Upper lobe of right lung (tissue), 1 donor: Measurements from ENCODE around the gene OPTC. TPM values are rescaled to one million over a fixed set of nuclear protein-coding genes. Genes with fewer than 3 reads are reported as not detected.
A peak's percentile ranks its signal among the peaks of the same experiment; 100 is the strongest.

ENCODE experiments used
- ATAC-seq: fragments of 200-7000 bp; cut with Tn5 transposase; one replicate; pipeline ENCODE4 v1.9.1; 2020; ENCODE audit warnings: mild to moderate bottlenecking, moderate library complexity
- DNase-seq: peaks from one replicate; pipeline ENCODE4 v3.0.0-alpha.2; 2020
- H3K27ac ChIP-seq: fragments of 200-600 bp; one replicate; pipeline ENCODE4 v1.8.0; 2022
- H3K27me3 ChIP-seq: fragments of 200-600 bp; one replicate; pipeline ENCODE4 v1.8.0; 2022; ENCODE audit warnings: mild to moderate bottlenecking
- H3K36me3 ChIP-seq: fragments of 200-600 bp; one replicate; pipeline ENCODE4 v1.8.0; 2022
- H3K4me1 ChIP-seq: fragments of 200-600 bp; one replicate; pipeline ENCODE4 v1.8.0; 2022
- H3K4me3 ChIP-seq: fragments of 200-600 bp; one replicate; pipeline ENCODE4 v1.8.0; 2022; ENCODE audit warnings: mild to moderate bottlenecking
- H3K9me3 ChIP-seq: fragments of 200-600 bp; one replicate; pipeline ENCODE4 v1.8.0; 2022
- CTCF ChIP-seq: fragments of 200-600 bp; IDR thresholded peaks from one replicate; pipeline ENCODE4 v1.8.0; 2022; ENCODE audit warnings: antibody characterized with exemption
- intact Hi-C: fragments of 100-400 bp; cut with DNase I; formaldehyde crosslinking; loops from one replicate; pipeline ENCODE4 v1.11.0; 2022
- total RNA-seq: library from RNA; stranded (reverse); fragmentation: NEBNext Ultra II Directional; extraction: Animal tissue kit (Norgen Biotek cat#: 25700); gene quantifications from one replicate; pipeline ENCODE4 v1.2.1, GENCODE V29; 2021
- donor health status: DM: no; HTN: yes; CAD: no; lungs with severe emphysema.

Gene OPTC
- total RNA-seq, 1 donor from 2014 or later: not detected

- TF ChIP-seq CTCF: no peak
- H3K4me3 ChIP-seq: peak overlapping the region; percentile 46
- intact Hi-C loops: loop anchor here (10.0 kb wide), 1 partner anchor 206 kb away; no protein-coding TSS in a partner anchor
- H3K9me3 ChIP-seq: no peaks in the 10 kb centered on the region
- H3K4me1 ChIP-seq: peaks cover 19% of the 10 kb centered on the region
- peaks cover 7% of the 10 kb centered on the region for H3K36me3 ChIP-seq
- DNase-seq: no peak
- no peak for ATAC-seq
- peak overlapping the region; percentile 60 for H3K27ac ChIP-seq
- H3K27me3 ChIP-seq: no peaks in the 10 kb centered on the region
These were observed 12.8 kb upstream of the OPTC start for GRCh38 chr1:203481196-203481595.

- H3K4me1 ChIP-seq: peaks cover 9% of the 10 kb centered on the region
- peaks cover 13% of the 10 kb centered on the region for H3K36me3 ChIP-seq
- no peaks in the 10 kb centered on the region for H3K9me3 ChIP-seq
- no peak for DNase-seq
- peak overlapping the region; percentile 39 for H3K4me3 ChIP-seq
- H3K27ac ChIP-seq: peak overlapping the region; percentile 64
- intact Hi-C loops: loop anchor here (10.0 kb wide), 1 partner anchor 212 kb away; no protein-coding TSS in a partner anchor
- ATAC-seq: no peak
- no peak for TF ChIP-seq CTCF
- no peaks in the 10 kb centered on the region for H3K27me3 ChIP-seq
These were observed 7.2 kb upstream of the OPTC start for GRCh38 chr1:203486618-203487370.

GRCh38 chr1:203488539-203488938, 5.4 kb upstream of the OPTC start:
- intact Hi-C loops: loop anchor here (10.0 kb wide), 1 partner anchor 214 kb away; no protein-coding TSS in a partner anchor
- H3K27me3 ChIP-seq: no peaks in the 10 kb centered on the region
- H3K4me1 ChIP-seq: peaks cover 9% of the 10 kb centered on the region
- peaks cover 13% of the 10 kb centered on the region for H3K36me3 ChIP-seq
- no peak overlapping the region for H3K4me3 ChIP-seq
- TF ChIP-seq CTCF: no peak
- H3K9me3 ChIP-seq: no peaks in the 10 kb centered on the region
- ATAC-seq: no peak
- DNase-seq: no peak
- H3K27ac ChIP-seq: no peak overlapping the region

GRCh38 chr1:203490607-203491006, 3.3 kb upstream of the OPTC start:
- no peak for TF ChIP-seq CTCF

GRCh38 chr1:203491664-203492063, 2.3 kb upstream of the OPTC start:
- Histone ChIP-seq H3K4me1 (peaks cover 9% of the 10 kb centered on the region), H3K4me3 (no peak overlapping the region), H3K27me3 (no peaks in the 10 kb centered on the region), H3K36me3 (peaks cover 1% of the 10 kb centered on the region), H3K27ac (no peak overlapping the region), H3K9me3 (no peaks in the 10 kb centered on the region)
- intact Hi-C loops: loop anchor here (5.0 kb wide), 1 partner anchor 149 kb away; no protein-coding TSS in a partner anchor
- ATAC-seq (no peak), DNase-seq (no peak)
- no peak for TF ChIP-seq CTCF

More at GRCh38 chr1:203490607-203491006, 3.3 kb upstream of the OPTC start:
- intact Hi-C loops: loop anchor here (5.0 kb wide), 1 partner anchor 148 kb away; no protein-coding TSS in a partner anchor
- no peak overlapping the region for H3K27ac ChIP-seq
- no peaks in the 10 kb centered on the region for H3K9me3 ChIP-seq
- H3K4me1 ChIP-seq: peaks cover 9% of the 10 kb centered on the region
- no peak overlapping the region for H3K4me3 ChIP-seq
- H3K36me3 ChIP-seq: peaks cover 8% of the 10 kb centered on the region
- no peaks in the 10 kb centered on the region for H3K27me3 ChIP-seq
- ATAC-seq (no peak), DNase-seq (no peak)
